Central memory CD4-positive, alpha-beta T cell (primary cell): ENCODE measurements around the gene ACKR2.
"Not testable (repeated sequence)": the region's sequence is repeated elsewhere in the genome, so short reads cannot be mapped to it uniquely, and the experiment has no call there.

ENCODE experiments used
- DNase-seq: peaks from one replicate; pipeline ENCODE4 v3.0.0; 2022

The ACKR2 gene

GRCh38 chr3:42864321-42864950 is 55.2 kb downstream of the ACKR2 start:
- DNase-seq = no peak

- no peak for DNase-seq
These were observed 56.0 kb downstream of the ACKR2 start for GRCh38 chr3:42865256-42865655.

DNA sequence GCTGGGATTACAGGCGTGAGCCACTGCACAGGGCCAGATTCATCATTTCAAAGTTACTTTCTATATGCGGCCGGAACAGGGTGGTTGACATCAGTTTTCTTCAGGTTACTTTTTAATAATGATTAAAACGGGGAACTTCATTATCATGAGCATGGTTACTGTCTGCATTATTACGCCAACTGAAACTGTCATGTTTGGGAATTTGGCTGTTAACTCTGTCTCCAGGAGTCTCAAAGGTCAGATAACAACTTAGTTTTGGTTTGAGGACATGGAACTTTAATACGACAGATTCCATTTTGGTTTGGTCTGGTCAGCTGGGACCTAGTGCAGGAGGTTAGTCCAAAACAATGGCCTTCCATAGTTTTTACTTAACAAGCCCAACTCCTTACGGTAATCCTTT is 57.9 kb downstream of the ACKR2 start:
- DNase-seq = no peak

- no peak for DNase-seq
These were observed 59.6 kb downstream of the ACKR2 start for GRCh38 chr3:42868841-42869240.

- no peak for DNase-seq
These were observed 62.4 kb downstream of the ACKR2 start for GRCh38 chr3:42871592-42872196.

- no peak for DNase-seq
These were observed 63.5 kb downstream of the ACKR2 start for GRCh38 chr3:42872718-42873117.

DNA sequence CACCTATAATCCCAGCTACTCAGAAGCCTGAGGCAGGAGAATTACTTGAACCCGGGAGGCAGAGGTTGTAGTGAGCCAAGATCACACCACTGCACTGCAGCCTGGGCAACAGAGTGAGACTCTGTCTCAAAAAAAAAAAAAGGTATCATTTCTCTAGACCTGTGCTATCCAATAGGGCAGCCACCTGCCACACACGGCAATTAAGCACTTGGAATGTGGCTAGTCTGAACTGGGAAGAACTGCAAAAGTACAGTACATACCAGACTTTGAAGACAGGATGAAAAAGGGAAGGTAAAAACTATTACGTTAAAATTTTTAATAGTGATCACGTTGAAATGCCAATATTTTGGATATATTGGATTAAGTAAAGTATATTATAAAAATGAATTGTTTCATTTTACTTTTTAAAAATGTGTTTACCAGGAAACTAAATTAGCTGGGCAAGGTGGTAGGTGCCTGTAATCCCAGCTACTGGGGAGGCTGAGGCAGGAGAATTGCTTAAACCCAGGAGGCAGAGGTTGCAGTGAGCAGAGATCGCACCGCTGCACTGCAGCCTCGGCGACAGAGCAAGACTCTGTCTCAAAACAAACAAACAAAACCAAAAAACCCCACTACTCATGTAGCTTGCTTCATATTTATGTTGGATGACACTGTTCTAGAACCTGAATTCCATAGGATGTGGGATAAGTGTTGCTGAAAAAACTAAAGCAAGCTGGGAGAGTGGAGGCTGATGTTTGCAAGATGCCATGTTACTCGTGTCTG is 64.2 kb downstream of the ACKR2 start:
- no peak for DNase-seq

- DNase-seq = no peak
These were observed 65.5 kb downstream of the ACKR2 start for GRCh38 chr3:42874749-42875148.

DNA sequence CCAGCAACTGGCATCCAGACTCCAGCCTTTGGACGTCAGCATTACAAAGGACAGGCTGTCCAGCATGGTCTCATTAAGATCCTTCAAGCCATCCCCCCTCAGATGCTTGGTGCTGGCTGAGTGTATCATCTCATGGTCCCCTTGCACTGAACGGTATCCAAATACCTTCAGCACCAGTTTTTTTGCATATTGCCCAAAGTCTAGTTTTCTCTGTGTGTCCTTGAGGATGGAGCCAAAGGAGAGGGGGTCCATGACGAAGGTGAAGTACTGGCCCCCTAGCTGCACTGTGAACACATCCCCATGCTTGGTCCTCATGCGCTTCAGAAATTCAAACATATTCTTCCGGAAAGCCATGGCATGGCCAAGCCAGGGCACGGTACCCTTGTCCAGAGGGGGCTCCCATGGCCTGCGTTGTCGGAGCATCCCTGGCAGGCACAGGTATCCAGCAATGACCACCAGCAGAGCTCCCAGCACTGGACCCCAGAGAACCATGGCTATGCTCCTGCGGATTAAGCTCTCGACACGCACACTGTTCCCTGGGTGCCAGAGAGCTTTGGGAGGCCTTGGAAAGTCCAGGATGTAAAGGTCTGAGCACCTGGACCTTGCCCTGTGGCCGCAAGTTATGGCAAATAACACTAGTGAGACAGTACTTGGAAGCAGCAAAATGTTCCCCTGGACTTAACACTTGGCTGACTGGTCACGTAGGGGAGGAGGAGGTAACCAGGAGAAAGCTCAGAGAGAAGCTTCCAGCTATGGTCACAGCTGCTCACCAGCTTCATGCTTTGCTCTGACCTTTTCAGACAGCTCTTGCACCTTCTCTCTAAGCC is 66.3 kb downstream of the ACKR2 start, which contains the start of gene CYP8B1:
Gene CYP8B1 (minus strand): TSS at position 555 of the 827 bp plus-strand sequence. CDS start 63 bp downstream, at position 492.
- DNase-seq = no peak

DNA sequence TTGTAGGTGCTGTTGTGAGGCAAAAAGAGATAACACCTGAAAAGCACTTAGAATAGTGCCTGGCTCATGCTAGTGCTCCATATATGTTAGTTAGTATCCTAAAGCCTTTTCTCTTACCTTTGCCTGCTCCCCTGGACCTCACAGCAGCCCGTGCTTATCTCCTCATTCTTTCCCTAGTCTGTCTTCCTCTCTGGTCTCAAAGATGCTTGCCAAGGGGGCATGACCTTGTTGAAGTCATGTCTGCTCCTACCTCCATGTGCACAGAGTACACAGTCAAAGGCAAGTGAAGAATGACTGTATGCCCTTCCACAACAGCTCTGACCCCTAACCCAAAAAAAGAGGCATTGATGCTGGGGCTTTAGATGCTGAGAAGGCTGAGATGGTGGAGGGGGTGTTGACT is 67.2 kb downstream of the ACKR2 start:
- DNase-seq = no peak

DNA sequence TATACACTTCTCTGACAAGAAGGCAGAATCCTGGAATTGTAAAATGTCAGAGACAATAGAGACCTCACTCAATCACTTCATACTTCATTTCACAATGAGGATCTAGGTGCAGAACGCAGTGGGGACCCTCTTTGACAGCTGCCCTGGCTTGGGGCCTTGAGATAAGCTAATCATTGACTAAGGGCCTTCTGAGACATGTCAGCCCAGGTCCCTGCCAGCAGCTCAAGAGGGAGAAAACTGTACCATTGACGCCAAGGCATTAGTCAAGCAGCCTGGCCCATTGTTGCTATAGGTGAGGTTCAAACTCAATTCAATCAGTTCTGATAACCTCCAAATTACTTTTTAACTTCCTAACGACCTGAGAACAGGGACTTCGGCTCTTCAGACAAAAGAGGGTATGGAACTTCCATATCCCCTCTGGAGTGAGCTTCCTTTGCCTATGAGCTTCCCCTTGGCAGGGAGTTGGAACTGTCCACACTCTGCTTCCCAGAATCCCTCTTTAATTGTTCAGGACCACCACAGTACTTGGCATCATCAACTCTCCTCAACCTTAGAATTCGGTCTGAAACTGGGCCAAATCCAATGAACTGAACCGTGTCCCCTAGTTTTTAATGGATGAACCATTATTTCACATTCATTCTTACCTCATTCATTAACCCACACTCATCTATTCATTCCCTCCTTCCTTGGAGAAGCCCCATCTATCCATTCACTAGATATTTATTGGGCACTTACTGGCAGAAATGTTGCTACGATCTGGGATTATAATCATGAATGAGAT is 67.9 kb downstream of the ACKR2 start:
- DNase-seq = no peak

GRCh38 chr3:42877881-42878280 is 68.6 kb downstream of the ACKR2 start:
- DNase-seq = no peak

GRCh38 chr3:42880183-42880582 is 70.9 kb downstream of the ACKR2 start:
- no peak for DNase-seq

GRCh38 chr3:42880601-42881451 is 71.6 kb downstream of the ACKR2 start:
- peak; percentile 83 for DNase-seq

DNA sequence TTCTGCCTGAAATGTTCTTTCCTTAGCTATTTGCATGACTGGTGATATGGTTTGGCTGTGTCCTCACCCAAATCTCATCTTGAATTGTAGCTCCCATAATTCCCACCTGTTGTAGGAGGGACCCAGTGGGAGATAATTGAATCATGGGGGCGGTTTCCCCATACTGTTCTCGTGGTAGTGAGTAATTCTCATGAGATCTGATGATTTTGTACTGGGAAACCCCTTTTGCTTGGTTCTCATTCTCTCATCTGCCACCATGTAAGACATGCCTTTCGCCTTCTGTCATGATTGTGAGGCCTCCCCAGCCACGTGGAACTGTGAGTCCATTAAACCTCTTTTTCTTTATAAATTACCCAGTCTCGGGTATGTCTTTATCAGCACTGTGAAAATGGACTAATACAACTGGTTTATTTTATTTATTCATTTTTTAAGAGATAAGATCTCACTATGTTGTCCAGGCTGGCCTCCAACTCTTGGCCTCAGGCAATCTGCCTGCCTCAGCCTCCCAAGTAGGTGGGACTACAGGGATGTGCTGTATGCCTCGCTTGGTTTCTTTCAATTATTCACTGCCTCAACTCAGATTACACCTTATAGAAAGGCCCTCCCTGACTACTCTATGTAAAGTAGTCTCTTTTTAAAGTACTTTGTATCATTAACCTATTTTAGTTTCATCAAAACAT is 74.1 kb downstream of the ACKR2 start:
- DNase-seq = not testable (repeated sequence)

- no peak for DNase-seq
These were observed 75.1 kb downstream of the ACKR2 start for GRCh38 chr3:42884324-42884723.

DNA sequence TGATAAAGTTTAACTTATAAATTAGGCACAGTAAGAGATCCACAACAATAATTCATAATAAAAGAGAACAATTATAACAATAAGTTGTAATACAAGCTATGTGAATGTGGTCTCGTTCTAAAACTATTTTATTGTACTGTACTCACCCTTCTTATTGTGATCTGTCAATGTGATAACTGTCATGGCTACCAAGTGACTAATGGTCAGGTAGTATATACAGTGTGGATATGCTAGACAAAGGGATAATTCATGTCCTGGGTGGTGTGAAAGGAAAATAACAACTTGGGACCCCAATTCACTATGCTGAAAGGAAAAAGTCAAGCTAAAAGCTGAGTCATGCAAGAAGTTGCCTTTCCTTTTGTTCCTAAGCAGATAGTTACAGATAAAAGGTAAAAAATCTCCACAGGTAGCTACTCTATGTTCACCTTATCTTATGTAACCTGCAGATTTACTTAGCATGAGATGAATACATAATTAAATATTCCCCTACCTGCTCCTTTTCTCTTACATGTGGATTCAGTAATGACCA is 77.1 kb downstream of the ACKR2 start:
- DNase-seq = no peak

- DNase-seq = no peak
These were observed 77.8 kb downstream of the ACKR2 start for GRCh38 chr3:42887084-42887483.

- no peak for DNase-seq
These were observed 81.8 kb downstream of the ACKR2 start for GRCh38 chr3:42891042-42891441.

GRCh38 chr3:42892169-42892568 is 82.9 kb downstream of the ACKR2 start:
- DNase-seq = no peak
